GM15510 (cell line): Measurements from ENCODE around the gene KCNK18.

Experiments
- POLR2A ChIP-seq: IDR thresholded peaks from 3 replicates; pipeline ENCODE4 v1.6.1; 2011; ENCODE audit warnings: borderline replicate concordance; ENCODE audit not compliant: insufficient read length; ENCODE audit errors: extremely low read depth

Gene KCNK18

GRCh38 chr10:117250411-117250810 lies 53.1 kb downstream of the KCNK18 start:
- TF ChIP-seq POLR2A, result no peak

DNA sequence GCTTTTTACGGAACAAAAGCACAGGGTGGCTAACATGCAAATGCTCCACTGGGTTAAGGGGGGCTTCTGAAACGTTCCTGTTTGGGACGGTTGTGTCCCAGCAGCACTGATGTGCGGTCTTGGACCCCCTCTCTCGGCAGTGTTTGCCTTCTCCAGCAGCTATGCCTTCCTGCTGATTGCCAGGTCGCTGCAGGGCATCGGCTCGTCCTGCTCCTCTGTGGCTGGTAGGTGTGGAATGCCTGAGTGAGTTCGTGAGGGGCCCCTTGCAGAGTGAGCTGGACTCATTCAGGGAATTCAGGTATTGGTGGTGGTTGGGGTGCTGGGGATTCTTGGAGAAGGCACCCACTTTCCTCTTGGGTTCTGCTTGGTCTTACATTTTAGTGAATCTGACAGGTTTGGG lies 56.6 kb downstream of the KCNK18 start:
- TF ChIP-seq POLR2A, result no peak

GRCh38 chr10:117254338-117254737 lies 57.0 kb downstream of the KCNK18 start:
- TF ChIP-seq POLR2A, result no peak

- no peak for TF ChIP-seq POLR2A
These were observed 57.8 kb downstream of the KCNK18 start for GRCh38 chr10:117254774-117255735.

DNA sequence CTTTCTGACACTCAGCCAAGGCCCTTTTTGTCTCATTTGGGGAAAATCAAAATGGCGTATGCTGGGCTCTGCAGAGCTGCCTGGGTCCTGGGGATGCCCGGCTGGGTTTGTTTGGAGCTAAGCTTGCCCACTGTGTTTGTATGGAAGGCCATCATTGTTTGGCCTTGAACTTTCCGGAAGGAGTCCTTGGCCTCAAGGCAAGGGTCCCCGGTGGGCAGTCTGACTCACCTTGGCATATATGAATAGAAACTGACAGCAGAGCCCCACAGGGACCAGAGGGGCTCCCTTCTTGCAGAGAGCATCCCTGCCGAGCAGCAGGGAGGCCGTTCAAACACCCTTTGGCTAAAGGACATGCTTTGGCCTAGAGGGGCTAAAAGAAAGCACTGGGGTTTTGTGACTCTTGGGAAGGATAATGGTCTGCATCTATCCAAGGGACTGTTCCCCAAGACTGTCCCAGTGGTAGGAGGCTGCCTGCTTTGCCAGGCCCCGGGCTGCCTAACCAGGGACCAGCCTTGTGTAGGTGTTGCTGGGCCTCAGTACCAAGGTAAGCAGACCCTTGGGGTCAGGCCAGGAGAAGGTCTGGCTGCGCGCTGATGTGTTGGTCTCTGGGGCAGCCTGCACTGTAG lies 58.7 kb downstream of the KCNK18 start:
- TF ChIP-seq POLR2A, result no peak

GRCh38 chr10:117256910-117257309 lies 59.6 kb downstream of the KCNK18 start:
- no peak for TF ChIP-seq POLR2A

- TF ChIP-seq POLR2A, result no peak
These were observed 60.4 kb downstream of the KCNK18 start for GRCh38 chr10:117257721-117258120.

DNA sequence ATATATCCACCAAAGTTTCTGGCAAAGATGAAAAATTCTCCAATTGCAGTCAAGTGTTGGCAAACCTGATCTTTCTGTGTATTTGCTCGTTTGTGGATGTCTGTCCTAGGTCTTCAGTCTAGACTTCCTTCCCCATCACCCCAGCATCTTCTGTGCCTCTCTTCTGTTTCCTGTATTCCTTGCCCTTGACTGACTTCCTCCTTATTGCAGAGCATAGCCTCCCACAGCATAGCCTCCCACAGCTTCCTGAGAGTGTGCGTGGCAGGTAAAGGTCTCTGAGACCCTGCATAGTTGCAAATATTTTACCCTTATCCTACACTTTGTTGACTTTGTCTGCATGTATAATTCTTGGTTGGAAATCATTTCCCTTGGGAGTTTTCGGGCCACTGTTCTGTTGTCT lies 62.0 kb downstream of the KCNK18 start:
- no peak for TF ChIP-seq POLR2A
